HL-60/S4 treated with retinoic acid at 250 ng/mL for 4 days and 3 days (cell line): ENCODE data around the gene ATP13A2.

ENCODE experiments used
- in situ Hi-C: fragments of 300-500 bp; cut with MboI; formaldehyde crosslinking; loops from 2 replicates; pipeline ENCODE4 v1.7.0; 2022; ENCODE audit warnings: low sequenced_read_pairs

ATP13A2 gene

GRCh38 chr1:17031436-17031835 lies 19.7 kb upstream of the ATP13A2 start:
- in situ Hi-C loops, result loop anchor here (25.0 kb wide), 1 partner anchor 419 kb away; the partner anchor contains the start of gene NBPF1

DNA sequence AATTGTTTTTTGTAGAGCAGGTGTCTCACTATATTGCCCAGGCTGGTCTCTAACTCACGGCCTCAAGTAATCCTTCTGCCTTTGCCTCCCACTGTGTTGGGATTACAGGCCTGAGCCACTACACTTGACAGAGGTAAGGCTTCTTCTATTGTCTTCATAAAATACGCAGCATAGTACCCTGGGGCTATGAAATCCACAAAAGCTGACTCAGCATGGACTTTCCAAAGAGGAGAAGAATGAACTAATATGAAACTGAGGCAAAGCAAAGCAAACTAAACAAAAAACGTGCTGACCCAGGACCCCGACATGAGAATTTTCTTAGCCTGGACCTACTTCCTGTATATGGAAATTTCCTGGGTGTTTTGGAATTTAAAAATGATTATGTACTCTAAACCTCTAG lies 18.5 kb upstream of the ATP13A2 start:
- in situ Hi-C loops, result loop anchor here (25.0 kb wide), 1 partner anchor 418 kb away; the partner anchor contains the start of gene NBPF1

DNA sequence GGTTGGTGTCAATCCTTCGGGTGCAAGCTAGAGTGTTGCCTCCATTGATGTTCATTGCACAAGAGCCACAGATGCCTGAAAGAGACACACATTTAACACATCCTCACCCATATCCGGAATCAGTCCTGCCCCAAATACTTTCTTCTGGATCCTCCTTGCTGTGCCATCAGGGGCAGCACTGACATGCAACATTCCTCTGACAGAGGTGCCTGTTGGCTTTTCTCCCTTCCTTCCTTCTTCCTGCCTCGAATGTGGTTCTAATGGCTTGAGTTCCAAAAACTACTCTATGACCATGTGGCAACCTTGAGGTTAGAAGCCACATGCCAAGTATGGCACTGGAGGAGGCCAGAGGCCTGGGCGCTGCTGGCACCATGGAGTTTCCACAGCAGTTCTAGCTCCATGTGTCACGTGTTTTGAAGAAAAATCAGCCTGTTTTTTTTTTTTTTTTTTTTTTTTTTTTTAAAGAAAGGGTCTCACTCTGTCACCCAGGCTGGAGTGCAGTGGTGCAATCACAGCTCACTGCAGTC lies 17.0 kb upstream of the ATP13A2 start:
- in situ Hi-C loops, result loop anchor here (25.0 kb wide), 1 partner anchor 416 kb away; the partner anchor contains the start of gene NBPF1

GRCh38 chr1:17027900-17028299 lies 16.2 kb upstream of the ATP13A2 start:
- in situ Hi-C loops, result loop anchor here (25.0 kb wide), 1 partner anchor 416 kb away; the partner anchor contains the start of gene NBPF1

GRCh38 chr1:17027403-17027802 lies 15.7 kb upstream of the ATP13A2 start:
- in situ Hi-C loops, result loop anchor here (25.0 kb wide), 1 partner anchor 415 kb away; the partner anchor contains the start of gene NBPF1

GRCh38 chr1:17024721-17025120 lies 13.0 kb upstream of the ATP13A2 start:
- in situ Hi-C loops, result loop anchor here (25.0 kb wide), 1 partner anchor 412 kb away; the partner anchor contains the start of gene NBPF1

DNA sequence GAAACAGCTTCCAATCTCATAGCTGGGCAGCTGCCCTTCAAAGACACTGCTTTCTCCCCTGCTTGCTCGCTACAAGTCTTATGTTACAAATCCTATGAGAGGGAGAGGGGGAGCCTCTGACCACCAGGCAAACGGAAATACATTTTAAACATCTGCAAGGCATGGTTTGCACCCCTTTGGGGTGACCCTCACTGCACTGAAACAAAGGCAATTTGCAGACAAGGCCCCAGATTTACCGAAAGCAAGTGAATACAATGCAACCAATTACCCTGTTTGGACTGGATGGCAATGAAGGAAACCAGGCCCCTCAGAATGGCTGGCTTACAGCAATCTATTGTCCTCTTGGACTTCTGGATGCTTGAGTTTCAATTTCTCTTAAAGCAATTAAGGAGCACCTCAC lies 11.8 kb upstream of the ATP13A2 start:
- in situ Hi-C loops, result no loop called here

DNA sequence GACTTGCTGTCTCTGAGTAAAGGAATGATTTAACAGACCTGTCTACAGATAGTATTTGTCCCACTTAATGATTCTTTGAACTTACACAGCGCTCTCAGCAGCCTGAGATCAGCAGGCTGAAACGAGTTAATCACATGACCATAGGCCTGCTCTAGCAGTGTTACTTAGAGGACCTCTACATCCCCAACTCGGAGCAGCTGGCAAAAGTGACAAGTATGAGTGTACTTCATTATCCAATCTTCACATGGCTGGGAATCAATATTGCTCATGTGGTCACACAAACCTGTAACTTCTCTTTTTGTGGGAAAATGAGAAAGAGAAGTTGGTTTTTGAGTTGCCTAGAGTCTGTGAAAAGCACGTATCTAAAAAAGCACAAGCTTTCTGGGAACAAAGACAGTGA lies 11.4 kb upstream of the ATP13A2 start:
- in situ Hi-C loops, result no loop called here

DNA sequence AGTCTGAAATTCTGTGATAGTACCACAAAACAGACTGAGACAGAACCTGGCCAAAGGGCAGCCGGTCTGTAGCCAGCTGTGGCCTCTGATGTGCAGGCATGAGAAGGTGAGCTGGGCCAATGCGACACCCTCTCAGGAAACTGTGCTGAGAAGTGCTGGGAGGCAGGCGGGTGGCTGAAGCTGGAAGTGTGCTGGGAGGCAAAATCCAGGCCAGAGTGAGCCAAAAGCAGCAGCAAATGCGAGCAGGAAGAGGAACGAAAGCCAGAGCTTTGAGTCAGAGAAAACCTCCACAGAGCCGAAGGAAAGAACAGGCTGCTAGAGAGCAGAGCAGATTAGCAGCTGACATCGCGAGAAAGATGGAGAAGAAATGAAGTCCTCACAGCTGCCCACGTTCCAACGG lies 10.2 kb upstream of the ATP13A2 start:
- in situ Hi-C loops, result no loop called here

DNA sequence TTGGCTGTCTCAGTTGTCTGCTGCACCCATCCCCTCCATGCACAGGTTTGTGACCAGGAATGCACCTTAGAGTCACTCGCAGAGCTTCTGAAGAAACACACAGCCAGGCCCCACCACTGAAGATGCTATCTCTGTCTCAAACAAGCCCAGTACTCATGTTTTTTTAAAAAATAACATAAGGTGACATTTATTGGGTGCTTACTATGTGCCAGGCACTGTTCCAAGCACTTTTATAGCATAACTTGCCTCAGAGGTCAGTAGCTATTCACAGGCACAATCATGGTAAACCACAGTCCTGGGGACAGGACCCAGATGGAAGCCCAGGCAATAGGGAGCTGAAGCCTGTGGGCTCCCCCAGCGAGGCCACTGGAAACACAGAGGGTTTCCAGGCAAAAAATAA lies 8.8 kb upstream of the ATP13A2 start:
- in situ Hi-C loops, result no loop called here

DNA sequence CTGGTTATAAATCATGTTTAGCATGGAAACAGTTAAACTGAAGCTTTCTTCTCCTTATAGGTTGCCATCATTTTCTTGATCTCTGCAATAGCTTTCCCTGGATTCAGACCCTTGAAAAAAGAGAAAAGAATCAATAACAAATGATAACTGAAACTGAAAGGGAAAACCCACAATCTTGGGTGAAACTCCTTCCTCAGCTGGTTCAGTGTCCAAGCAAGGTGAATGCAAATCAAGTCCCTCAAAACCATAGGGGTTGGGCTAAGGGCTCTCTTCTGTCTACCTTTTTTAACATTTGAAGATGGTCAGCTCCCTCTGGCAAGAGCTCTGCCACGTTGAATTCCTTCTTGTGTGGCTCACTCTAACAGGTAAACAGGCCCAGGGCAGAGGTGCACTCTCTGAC lies 7.1 kb upstream of the ATP13A2 start:
- in situ Hi-C loops, result no loop called here

DNA sequence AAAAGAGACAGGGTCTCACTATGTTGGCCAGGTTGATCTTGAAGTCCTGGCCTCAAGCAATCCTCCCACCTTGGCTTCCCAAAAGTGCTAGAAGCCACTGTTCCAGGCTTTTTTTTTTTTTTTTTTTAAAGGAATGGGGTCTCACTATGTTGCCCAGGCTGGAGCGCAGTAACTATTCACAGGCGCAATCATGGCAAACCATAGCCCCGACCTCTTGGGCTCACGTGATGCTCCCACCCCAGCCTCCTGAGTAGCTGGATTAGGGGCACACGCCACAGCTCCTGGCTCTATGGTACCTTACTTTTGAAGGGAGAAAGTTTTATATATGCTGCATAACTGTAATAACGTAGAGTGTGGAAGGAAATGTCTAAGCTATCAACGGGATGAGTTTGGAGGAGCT lies 5.7 kb upstream of the ATP13A2 start:
- in situ Hi-C loops, result no loop called here

- in situ Hi-C loops, result no loop called here
These were observed 4.6 kb upstream of the ATP13A2 start for GRCh38 chr1:17016317-17016661.

DNA sequence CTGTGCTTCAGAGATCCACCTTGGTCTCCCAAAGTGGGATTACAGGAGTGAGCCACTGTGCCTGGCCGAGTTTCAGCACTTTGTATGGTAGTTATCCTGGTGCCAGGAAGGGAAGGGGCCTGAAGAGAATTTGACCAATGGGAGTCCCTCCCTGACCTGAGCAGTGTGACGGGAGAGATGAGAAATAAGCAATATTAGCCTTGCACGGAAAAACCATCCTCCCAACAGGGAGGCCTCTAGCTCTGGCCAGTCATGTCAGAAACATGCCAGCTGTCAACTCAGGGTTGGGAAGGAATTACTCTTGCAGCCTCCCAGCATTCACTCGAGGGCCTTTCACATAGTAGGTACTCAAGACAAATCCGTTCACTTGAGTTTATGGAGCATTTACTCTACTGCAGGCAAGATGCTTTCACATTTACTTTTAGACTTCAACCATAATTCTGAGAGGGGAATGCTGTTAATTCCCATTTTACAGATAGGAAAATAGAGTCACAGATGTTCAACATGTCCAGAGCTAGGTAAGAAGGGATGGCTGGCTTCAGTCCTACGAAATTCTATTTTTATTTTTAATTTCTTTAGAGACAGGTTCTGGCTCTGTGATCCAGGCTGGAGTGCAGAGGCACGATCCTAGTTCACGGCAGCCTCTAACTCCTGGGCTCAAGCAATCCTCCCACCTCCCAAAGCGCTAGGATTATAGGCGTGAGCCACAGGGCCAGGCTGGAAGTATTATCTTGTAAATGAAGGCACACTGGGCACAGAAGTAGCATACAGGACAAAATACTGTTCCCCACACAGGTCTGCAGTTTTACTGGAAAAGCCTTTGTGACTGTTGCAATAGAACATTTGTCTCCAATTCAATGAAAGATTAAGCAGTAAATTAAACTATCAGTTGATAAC lies 3.2 kb upstream of the ATP13A2 start:
- in situ Hi-C loops, result no loop called here

GRCh38 chr1:17013491-17014320 lies 2.0 kb upstream of the ATP13A2 start:
- in situ Hi-C loops, result no loop called here

DNA sequence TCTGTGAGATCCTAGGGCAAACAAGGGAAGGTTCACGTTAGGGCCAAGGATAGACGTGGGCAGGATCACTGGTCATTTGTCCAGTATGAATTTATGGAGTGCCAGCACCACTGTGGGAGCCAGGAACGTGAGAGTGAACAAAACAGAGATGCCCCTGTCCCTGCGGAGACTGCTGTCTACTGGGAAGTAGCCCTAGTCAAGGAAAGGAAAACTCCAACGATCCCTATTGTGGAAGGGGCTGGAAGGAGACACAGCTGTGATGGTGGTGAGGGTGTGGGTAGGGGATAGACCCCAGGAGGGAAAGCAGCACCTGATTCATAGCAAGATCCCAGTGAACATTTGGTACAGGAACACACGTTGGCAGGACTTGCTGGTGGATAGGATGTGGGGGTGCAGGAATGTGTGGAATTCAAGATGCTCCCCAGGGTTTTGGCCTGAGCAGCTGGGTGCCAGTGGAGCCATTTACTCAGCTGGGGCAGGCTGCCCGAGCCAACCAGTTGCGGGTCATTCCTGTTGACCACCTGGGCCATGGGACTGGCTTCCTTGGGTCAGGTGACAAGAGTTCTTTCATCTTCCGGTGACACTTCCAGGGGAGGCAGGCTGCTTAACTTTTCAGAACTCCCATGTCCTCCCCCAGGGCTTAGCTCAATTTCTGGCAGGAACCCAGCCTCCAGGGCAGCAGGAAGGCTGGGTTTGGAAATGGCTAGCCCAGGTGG lies 1.2 kb upstream of the ATP13A2 start:
- in situ Hi-C loops, result no loop called here

- in situ Hi-C loops, result no loop called here
These were observed 663 bp downstream of the ATP13A2 start for GRCh38 chr1:17011092-17011438.

DNA sequence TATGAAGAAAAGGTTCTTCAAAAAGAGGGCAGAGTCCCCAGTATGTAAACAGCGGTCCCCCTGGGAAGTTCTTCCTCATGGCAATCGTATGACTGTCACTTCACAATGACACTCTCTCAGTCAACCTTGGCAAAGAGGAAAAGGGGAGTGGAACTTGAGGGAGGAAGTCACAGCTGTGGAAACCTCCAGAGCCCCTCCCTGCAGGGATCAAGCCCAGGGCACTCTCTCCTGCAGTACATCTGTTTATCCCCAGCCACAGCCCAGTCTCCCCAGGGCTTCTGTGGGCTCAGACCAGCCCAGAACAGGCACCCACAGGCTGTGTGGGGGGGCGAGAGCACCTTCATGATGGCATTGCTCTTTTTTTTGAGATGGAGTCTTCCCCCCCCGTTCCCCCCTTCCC lies 2.0 kb downstream of the ATP13A2 start:
- in situ Hi-C loops, result no loop called here

- in situ Hi-C loops, result no loop called here
These were observed 3.4 kb downstream of the ATP13A2 start for GRCh38 chr1:17008208-17008855.

GRCh38 chr1:17007121-17007520 lies 4.6 kb downstream of the ATP13A2 start:
- in situ Hi-C loops, result no loop called here
